Neutrophil (primary cell): ENCODE measurements around the gene AAK1.

Source experiments
- H3K27ac ChIP-seq: fragments of 200-600 bp; sonication (generic); 2 replicates; pipeline ENCODE4 v1.5.1; 2016; ENCODE audit warnings: mild to moderate bottlenecking, moderate library complexity
- H3K27me3 ChIP-seq: fragments of 200-600 bp; sonication (generic); 2 replicates; pipeline ENCODE4 v1.6.0; 2016; ENCODE audit warnings: mild to moderate bottlenecking
- H3K36me3 ChIP-seq: fragments of 200-600 bp; sonication (generic); 2 replicates; pipeline ENCODE4 v1.5.1; 2017
- H3K4me1 ChIP-seq, 2 experiments: fragments of 200-600 bp in 1 of 2; sonication (generic) in 1 of 2; 1 replicate in 1 of 2; 2 replicates in 1 of 2; pipeline versions ENCODE4 v1.5.1 to v1.6.1; 2013 to 2016; ENCODE audit warnings: low read depth in 1 of 2, low read length in 1 of 2, mild to moderate bottlenecking in 1 of 2, moderate library complexity in 1 of 2; ENCODE audit not compliant: control insufficient read depth in 1 of 2, insufficient read depth in 1 of 2
- H3K4me3 ChIP-seq, 2 experiments: fragments of 200-600 bp in 1 of 2; sonication (generic) in 1 of 2; 1 replicate in 1 of 2; 2 replicates in 1 of 2; pipeline ENCODE4 v1.5.1; 2013 to 2016; ENCODE audit warnings: low read depth in 1 of 2, low read length in 1 of 2, mild to moderate bottlenecking in 1 of 2, moderate library complexity in 1 of 2
- H3K9me3 ChIP-seq: fragments of 200-600 bp; sonication (generic); 2 replicates; pipeline ENCODE4 v1.5.1; 2016
- CTCF ChIP-seq: fragments of 200-600 bp; sonication (generic); IDR thresholded peaks from 2 replicates; pipeline ENCODE4 v1.5.1; 2016; ENCODE audit warnings: antibody characterized with exemption

The AAK1 gene

GRCh38 chr2:69469784-69470183, 173.8 kb downstream of the AAK1 start:
- H3K36me3 ChIP-seq = peaks cover 31% of the 10 kb centered on the region
- TF ChIP-seq CTCF = no peak
- H3K27ac ChIP-seq = no peak overlapping the region
- no peaks in the 10 kb centered on the region for H3K27me3 ChIP-seq
- no peak overlapping the region for H3K4me3 ChIP-seq
- no peaks in the 10 kb centered on the region for H3K9me3 ChIP-seq
- H3K4me1 ChIP-seq = no peaks in the 10 kb centered on the region

- H3K36me3 ChIP-seq = peaks cover 30% of the 10 kb centered on the region
These were observed 174.2 kb downstream of the AAK1 start for GRCh38 chr2:69469375-69469774.

GRCh38 chr2:69466728-69467127, 176.8 kb downstream of the AAK1 start:
- Histone ChIP-seq H3K4me1 (no peaks in the 10 kb centered on the region), H3K4me3 (no peak overlapping the region), H3K27me3 (no peaks in the 10 kb centered on the region), H3K27ac (no peak overlapping the region), H3K36me3 (peaks cover 24% of the 10 kb centered on the region), H3K9me3 (no peaks in the 10 kb centered on the region)
- no peak for TF ChIP-seq CTCF

More at GRCh38 chr2:69469375-69469774, 174.2 kb downstream of the AAK1 start:
- Histone ChIP-seq H3K4me3 (no peak overlapping the region), H3K27me3 (no peaks in the 10 kb centered on the region), H3K27ac (no peak overlapping the region), H3K4me1 (no peaks in the 10 kb centered on the region), H3K9me3 (no peaks in the 10 kb centered on the region)
- TF ChIP-seq CTCF = no peak

GRCh38 chr2:69465513-69466456, 177.8 kb downstream of the AAK1 start:
- Histone ChIP-seq H3K9me3 (no peaks in the 10 kb centered on the region), H3K4me1 (no peaks in the 10 kb centered on the region), H3K4me3 (no peak overlapping the region), H3K27me3 (no peaks in the 10 kb centered on the region), H3K36me3 (peaks cover 28% of the 10 kb centered on the region), H3K27ac (no peak overlapping the region)
- no peak for TF ChIP-seq CTCF

GRCh38 chr2:69464575-69464974, 179.0 kb downstream of the AAK1 start:
- Histone ChIP-seq H3K27me3 (no peaks in the 10 kb centered on the region), H3K4me3 (no peak overlapping the region), H3K27ac (no peak overlapping the region), H3K36me3 (peaks cover 29% of the 10 kb centered on the region), H3K4me1 (no peaks in the 10 kb centered on the region), H3K9me3 (no peaks in the 10 kb centered on the region)
- TF ChIP-seq CTCF = no peak
